HG02981 (cell line): ENCODE data around the gene NOS1AP.
"Not testable (repeated sequence)": the region's sequence is repeated elsewhere in the genome, so short reads cannot be mapped to it uniquely, and the experiment has no call there.

Experiments used
- ATAC-seq: cut with Tn5 transposase; IDR thresholded peaks from one replicate; pipeline ENCODE4 v1.9.1; 2021; ENCODE audit warnings: mild to moderate bottlenecking, moderate library complexity; ENCODE audit not compliant: unreplicated experiment

Gene NOS1AP

DNA sequence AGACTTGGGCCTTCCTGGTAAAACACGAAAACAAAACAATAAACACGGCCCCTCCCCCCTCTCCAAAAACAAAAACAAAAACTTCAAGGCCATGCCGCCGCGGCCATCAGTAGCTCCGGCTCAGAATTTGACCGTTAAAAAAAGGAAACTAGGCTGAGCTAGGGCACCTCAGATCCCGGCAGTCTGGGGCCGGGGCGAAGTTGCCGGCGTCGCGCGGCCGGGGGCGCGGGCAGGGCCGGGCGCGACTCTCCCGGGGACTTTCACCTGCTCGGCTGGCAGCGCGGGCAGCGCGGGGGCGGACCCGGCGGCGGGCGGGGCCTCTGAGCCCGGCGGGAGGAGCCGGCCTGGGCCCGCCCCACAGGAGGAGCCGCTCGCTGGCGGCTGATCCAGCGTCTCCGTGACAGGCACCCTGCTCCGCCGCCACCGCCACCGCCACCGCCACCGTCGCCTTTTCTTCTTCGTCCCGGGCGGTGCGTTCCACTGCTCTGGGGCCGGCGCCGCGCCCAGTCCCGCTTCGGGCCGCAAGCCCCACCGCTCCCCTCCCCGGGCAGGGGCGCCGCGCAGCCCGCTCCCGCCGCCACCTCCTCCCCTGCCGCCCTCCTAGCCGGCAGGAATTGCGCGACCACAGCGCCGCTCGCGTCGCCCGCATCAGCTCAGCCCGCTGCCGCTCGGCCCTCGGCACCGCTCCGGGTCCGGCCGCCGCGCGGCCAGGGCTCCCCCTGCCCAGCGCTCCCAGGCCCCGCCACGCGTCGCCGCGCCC, at the start of gene NOS1AP:
TSS of gene NOS1AP (plus strand) at position 358 of the 760 bp plus-strand sequence. CDS start 487 bp downstream, outside the sequence.
- peak; percentile 96 for ATAC-seq

DNA sequence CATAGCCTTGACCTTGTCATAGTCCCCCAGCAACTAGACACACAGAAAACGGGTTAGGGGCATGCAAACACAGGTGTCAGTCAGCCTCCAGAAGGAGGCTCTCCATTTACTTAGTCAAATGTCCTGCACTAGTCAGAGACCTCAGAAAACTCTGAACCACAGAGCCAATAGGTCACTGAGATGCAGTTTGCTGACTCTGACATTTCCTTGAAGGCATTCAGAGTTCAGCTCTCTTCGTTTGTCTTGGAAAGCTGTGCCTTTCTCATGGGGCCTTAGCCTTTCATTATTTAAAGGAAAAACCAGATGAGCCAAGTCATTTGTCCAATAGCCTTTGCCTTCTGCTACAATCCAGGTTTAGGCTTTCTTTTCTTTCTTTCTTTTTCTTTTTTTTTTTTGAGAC, 49.3 kb upstream of the NOS1AP start:
- ATAC-seq, result no peak

DNA sequence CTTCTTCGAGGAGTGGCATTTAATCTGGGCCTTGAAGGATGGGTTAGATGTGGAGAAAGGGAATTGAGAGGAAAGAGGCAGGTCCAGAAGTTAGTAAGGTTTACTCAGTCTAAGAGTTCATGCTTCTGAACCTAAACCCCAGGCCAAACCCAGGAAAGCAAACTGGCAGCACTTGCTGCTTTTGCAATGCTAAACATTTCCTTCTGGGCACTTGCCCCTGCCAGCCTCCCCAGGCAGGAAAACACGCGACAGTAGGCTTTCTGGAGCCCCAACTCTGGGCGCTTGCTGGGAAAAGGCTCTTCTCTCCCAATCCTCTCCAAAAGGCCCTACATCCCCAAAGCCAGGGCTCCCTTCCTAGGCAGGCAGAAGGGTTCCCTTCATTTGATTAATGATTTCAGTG, 48.4 kb upstream of the NOS1AP start:
- no peak for ATAC-seq

DNA sequence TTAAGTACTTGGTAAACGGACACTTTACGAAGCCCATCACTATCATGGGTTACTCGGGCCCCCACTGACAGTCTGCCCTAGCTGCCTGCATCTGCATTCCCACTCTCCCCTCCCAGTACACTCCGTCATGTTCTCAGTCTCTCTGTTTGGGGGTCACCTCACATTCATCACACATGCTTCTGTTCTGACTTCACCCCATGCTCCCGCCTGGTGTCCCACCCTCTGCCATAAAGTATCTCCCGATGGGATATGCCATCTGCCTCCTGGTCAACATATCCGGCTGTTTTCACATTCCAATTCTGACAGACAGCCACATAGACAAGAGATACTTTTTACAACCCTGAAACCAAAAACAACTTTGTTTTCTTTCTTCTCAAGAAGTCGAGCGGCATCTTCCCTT, 46.9 kb upstream of the NOS1AP start:
- ATAC-seq, result no peak

DNA sequence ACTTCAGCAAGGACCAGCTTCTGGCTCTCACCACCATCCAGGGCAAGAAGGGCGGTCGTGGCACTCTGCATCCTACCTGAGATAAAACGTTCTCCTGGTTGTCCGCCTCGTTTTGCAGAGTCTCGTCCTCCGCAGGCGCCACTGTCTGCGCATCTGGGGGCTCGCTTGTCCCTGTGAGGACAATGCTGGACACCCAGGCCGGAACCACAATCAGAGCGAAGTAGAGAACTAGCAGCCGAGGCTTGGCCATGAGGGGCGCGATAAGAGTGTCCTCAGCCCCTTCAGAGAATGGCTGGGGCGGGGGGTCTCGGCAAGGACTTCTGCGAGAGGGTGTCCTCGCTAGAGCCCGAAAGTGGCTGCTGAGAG, 46.3 kb upstream of the NOS1AP start:
- ATAC-seq, result no peak

DNA sequence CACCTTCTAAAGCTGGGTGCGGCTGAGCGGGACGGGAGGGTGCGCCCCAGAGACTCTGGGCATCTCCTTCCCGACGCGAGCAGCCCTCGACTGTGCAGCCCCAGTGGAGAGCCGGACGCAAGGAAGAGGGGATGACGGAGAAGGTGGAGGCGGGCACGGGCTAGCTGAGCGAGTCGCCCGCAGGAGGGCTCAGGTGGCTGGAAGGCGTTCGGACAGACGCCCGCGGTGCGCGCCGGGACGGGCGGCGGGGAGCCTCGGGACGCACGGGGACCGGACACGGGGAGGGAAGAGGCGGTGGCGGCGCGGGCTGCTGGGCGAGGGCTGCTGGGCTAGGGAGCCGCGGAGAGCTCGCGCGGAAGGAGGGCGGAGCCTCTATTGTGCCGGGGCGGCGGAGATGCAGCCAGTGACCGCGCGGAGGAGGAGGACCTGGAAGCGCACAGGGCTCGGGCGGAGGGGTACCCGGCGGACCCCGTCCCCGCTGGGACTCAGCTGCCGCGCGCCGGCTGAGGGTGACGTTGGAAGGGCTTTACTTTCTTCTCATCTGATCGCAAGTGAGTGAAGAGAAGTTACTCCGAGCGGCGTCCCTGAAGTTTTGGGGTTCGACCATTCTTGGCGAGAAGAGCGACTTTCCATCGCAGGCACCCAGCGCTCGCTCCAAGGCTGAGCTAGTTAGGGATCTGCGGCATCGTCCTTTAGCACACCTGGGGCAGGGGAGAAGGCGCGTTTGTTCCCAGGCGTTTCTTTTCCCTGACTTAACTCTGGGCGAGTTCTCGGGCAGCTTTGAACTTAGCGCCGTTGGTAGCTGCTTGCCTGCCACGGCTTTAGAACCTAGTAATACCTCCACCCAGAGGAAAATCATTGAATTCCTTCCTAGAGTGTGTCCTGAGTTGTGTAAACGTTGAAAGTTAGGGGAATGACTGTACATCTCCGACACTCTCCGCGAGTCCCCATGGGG, 45.7 kb upstream of the NOS1AP start, which contains the start of gene OLFML2B:
TSS of gene OLFML2B (minus strand) at position 323 of the 955 bp plus-strand sequence. CDS start 439 bp downstream, outside the sequence.
- peak; percentile 46 for ATAC-seq

DNA sequence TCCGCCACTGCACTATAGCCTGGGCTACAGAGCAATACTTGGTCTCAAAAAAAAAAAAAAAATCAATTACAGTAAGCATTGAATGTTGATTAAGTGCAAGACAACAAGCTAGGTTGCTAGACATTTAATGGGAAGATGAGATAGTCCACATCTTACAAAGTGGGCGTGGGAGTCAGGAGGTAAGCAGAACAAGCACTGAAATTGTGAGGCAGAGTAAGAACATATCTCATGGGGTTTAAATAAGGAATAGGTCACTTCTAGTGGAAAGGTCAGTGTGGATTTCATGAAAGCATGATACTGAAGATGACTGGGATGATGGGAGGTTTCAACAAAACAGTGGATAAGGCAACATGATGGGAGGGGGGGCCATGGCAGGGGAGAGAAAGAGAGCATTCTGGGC, 44.0 kb upstream of the NOS1AP start:
- ATAC-seq, result no peak

DNA sequence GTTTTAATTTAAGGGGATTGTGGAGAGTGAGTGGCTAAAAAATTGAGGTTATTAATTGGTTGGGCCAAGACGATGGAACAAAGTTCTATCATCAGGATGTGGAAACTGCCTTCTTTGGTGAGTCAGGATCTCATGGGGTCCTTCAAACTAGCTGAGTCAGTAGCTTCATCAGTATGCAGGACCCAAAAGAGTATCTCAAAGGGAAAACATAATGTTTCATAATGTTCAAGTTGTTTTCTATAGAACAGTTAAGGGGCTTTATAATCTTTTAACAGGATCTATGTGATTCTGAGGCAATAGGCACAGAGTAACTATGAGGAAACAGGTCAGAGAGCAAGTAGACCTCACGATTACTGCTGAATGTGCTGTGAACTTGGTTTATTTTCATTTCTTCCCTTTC, 42.6 kb upstream of the NOS1AP start:
- no peak for ATAC-seq

DNA sequence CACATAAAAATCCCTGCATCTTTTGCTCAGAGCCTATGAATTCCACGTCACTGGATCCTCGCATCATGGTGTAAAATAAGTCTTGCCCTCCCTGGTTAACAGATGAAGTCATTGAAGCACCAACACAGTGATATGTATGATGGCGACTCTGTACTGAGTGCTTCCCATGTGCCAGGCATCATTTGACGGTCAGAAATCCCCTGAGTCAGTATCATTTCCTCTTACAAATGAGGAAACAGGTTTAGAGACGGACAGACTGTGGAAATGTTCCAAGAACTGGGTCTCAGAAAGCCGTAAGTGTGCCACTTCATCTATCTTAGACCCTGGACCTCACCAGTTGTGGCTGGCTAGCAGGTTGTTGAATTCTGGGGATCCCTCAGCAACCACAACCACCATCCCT, 40.8 kb upstream of the NOS1AP start:
- ATAC-seq, result peak; percentile 59

DNA sequence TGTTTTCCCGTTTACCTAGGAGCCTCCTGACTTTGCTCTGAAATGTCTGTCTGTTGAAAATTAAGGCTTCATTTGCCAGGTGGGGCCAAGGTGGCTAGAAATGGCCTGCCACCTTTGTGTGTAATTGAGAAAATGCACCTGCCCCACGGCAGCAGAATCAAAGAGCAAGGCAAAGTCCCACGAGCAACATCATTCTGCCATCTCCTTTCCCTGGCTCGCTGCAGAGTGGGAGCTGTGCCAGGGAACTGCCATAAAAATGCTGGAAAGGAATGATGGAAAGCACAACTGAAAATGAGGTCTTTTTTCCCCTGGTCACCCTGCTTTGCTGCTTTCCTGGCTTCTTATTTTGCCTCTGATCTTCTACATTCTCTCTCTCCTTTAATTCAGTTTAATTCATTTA, 40.3 kb upstream of the NOS1AP start:
- no peak for ATAC-seq

DNA sequence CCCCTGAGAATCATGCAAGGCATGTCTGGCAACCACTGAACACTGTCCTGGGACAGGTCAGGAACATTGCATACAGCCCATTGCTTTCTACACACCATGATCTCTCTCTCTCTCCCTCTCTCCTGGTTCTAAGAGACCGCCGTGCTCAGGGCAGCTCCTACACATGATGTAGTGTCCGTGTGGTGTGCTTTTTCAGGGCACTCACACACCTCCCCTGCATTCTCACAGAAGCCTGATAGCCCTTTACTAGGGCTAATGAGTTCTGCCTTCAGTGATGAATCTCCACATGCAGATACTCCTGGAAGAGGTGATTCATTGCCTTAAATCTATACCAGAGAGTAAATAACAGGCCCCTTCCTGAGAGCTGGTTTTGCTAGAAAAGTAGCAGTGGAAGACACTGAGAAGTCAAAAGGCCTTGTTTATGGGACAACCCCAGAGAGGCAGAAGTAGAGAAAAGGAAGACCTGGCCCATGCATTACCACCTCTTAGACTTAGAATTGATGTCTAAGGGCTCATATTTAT, 38.7 kb upstream of the NOS1AP start:
- no peak for ATAC-seq

DNA sequence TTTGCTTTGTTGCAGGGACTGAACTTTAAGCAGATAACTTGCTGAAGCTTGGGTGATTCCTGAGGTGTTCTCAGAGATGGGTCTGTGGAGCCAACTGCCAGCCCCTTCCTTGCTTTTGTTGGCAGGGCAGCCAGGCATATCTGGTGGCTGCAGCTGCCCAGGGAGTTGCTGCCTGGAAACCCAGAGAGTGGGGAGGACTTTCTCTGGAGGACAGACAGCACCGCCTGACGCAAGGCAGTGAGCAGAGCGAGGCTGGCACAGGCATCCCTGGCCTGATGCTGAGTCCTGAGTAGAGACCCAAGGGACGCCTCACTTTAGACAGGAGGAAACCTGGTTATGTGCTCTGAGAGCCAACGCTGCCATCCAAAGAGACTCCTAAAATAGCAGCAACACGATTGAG, 36.1 kb upstream of the NOS1AP start:
- ATAC-seq, result no peak

DNA sequence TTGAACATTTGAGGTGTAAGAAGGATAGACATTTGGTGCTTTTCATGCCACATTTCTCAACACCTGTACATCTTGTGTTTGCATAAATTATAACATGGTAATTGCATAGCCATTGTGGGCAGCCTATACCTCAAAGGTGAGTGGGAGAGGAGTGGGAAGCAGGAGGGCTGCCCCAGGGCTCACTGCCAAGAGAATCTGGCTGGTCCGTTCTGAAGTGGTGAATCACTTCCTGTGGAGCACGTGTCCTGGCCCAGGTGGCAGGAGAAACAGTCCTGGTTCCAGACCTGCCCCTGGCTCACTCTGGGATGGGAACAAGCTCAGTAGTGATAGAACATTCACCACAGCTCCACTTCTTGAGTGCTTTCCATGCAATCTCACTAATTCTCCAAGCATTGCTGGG, 34.2 kb upstream of the NOS1AP start:
- ATAC-seq, result no peak

DNA sequence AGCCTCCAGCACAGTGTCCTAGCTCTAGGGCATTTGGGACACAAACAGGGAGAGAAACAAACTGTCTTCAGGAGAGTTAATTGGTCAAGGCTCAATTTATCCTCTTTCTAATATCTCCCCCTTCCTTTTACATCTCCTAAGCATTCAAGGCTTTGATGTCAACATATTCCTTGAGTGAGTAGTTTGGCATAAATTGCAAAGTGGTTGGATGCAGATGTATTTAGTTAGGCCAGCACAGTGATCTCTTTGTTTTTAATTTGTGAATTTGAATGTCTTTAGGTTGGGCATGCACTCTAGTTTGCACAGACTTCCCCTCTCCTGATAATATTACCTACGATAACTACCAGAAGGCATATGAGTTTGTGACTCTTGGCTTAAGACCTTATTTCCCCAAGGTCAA, 33.3 kb upstream of the NOS1AP start:
- no peak for ATAC-seq

DNA sequence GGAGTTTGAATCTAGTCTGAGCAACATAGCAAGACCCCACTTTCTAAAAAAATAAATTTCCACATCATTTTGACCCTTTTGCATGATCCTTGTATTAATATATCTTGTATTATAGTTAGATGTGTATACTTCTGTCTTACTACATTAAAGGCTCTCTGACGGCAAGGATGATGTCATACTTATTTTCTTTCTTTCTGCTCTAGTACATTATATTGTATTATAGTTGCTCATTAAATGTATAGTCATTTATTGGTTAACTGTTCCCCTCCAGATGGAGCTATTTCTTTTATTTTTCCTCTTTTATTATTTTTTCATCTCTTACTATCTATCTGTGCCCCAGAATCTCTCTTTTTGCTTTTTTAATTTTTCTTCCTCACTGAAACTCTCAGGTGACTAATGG, 30.9 kb upstream of the NOS1AP start:
- no peak for ATAC-seq

DNA sequence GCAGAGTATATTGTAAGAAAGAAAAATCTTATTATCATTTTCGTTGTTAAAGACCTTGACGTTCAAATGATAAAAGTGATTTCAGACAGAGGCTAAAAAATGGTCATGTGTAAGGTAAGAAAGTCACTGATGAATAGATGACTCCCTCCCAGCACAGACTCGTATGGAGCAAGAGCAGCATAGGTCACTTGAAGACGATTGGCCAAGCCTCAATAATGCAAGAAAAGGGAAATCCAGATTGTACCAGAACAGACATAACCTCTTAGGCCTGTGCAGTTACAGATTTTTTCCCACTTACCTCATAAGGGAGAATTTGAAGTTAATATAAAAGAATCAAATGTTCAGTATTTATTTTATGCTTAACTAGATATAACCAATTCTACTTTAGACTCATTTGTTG, 29.5 kb upstream of the NOS1AP start:
- no peak for ATAC-seq

DNA sequence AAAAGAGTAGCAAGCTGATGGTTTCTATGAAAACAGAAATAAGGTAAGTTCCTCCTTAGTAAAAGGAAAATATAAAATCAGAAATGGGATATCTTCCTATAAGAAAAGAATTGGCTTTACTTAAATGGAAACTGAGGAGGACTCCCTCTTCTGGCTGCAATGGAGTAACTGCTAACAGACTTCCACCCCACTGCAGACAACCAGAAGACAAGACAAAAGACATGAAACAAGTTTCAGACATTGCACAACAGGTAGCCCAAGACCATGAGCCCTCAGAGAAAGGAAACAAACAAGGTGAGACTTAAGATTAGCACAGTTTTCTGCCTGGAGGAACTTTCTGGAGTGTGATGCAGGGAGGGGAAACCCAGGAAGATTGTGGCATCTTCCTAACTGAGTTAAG, 28.8 kb upstream of the NOS1AP start:
- no peak for ATAC-seq

DNA sequence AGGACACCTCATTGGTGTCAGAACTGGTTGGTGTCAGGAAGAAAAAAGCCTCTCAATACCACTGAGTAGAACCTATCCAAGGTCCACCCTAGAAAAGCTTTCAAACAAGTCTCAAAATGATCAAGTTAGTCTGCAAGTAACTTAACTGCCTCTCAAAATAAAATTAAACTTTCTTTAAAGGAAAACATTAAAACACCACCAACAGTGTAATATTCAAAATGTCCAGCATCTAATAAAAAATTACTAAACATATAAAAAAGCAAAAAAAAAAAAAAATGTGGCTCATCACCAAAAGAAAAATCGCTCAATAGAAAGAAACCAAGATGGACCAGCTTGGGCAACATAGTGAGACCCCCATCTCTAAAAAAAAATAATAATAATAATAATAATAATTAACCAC, 27.1 kb upstream of the NOS1AP start:
- ATAC-seq, result no peak

DNA sequence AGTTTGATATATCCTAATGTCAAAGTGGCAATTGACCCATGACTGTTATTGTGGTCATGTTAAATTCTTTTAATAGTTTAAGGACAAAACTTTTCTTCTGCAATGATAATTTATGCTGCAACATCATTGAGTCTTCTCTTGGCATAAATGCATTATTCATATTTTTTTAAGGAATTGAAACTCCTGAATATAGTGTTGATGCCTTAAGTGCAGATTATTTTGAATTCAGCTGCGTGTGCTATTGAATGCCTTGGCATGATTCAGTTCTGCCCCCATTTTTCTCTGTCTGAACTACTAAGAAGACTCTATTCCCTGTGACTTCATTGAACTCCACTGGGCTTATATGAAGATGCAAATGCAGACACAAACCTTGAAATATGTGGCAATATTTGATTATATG, 22.6 kb upstream of the NOS1AP start:
- no peak for ATAC-seq

DNA sequence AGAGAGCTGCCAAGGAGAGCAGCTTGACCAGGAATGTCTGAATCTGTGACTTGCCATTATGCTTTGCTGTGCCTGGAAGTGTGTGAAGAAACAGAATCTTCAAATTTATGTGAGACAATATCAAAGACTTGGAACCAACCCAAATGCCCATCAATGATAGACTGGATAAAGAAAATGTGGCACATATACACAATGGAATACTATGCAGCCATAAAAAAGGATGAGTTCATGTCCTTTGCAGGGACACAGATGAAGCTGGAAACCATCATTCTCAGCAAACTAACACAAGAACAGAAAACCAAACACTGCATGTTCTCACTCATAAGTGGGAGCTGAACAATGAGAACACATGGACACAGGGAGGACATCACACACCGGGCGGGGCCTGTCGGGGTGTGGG, 15.5 kb upstream of the NOS1AP start:
- not testable (repeated sequence) for ATAC-seq

DNA sequence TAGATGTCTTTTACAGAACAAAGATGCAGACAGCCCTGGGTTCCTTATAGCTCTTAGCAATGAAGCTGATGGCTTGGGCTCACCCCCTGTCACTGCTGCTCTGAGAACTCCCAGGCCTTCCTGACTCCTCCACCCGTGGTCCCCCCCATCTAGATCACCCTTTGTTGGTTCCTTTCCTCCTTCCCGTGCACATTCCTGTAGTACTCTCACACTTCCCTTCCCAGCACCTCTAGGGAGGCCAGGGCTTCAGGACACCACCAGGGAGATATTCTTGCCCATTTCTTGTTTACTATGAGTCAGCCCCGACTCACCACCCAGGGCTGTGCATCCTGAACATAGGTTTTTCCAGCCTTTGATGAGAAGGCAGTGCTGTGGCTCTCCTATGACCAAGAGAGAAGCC, 14.4 kb upstream of the NOS1AP start:
- ATAC-seq, result no peak

DNA sequence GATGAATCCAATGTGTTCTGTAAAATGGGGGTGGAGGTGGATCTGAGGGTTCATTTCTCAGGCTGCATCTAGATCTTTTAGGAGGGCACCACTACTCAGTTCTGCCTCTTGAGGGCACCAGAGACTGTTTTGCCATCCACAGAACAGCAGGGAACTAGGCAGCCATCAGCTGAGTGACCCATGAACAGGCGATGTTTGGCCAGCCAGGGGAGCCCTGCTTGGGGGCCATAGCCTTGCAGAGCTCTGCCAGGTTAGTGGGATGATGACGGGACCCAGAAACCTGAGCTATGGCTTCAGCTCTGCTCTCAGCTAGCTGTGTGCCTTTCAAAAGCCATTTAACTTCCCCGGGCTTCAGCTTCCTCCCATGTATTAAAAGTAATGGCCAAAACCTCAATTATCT, 13.4 kb upstream of the NOS1AP start:
- ATAC-seq, result peak; percentile 67
